HG02870 (cell line): ENCODE measurements around the gene FBXO31.

Experiments
- ATAC-seq: cut with Tn5 transposase; IDR thresholded peaks from one replicate; pipeline ENCODE4 v1.9.1; 2021; ENCODE audit warnings: mild to moderate bottlenecking, moderate library complexity; ENCODE audit not compliant: unreplicated experiment

The FBXO31 gene

GRCh38 chr16:87330646-87331045 is 52.9 kb downstream of the FBXO31 start:
- ATAC-seq, result no peak

GRCh38 chr16:87330257-87330624 is 53.3 kb downstream of the FBXO31 start:
- no peak for ATAC-seq

- ATAC-seq, result no peak
These were observed 53.9 kb downstream of the FBXO31 start for GRCh38 chr16:87329436-87330256.

- no peak for ATAC-seq
These were observed 54.7 kb downstream of the FBXO31 start for GRCh38 chr16:87328846-87329245.

- ATAC-seq, result no peak
These were observed 55.6 kb downstream of the FBXO31 start for GRCh38 chr16:87327798-87328495.

GRCh38 chr16:87326151-87326571 is 57.4 kb downstream of the FBXO31 start:
- ATAC-seq, result no peak

GRCh38 chr16:87325423-87325858 is 58.1 kb downstream of the FBXO31 start:
- no peak for ATAC-seq

- ATAC-seq, result no peak
These were observed 58.9 kb downstream of the FBXO31 start for GRCh38 chr16:87324411-87325275.

- no peak for ATAC-seq
These were observed 59.7 kb downstream of the FBXO31 start for GRCh38 chr16:87323727-87324410.

- no peak for ATAC-seq
These were observed 60.5 kb downstream of the FBXO31 start for GRCh38 chr16:87322833-87323726.

GRCh38 chr16:87322360-87322759 is 61.2 kb downstream of the FBXO31 start:
- no peak for ATAC-seq

- ATAC-seq, result no peak
These were observed 62.1 kb downstream of the FBXO31 start for GRCh38 chr16:87321336-87322107.

- no peak for ATAC-seq
These were observed 62.9 kb downstream of the FBXO31 start for GRCh38 chr16:87320510-87321227.

GRCh38 chr16:87319997-87320491 is 63.5 kb downstream of the FBXO31 start:
- ATAC-seq, result no peak

GRCh38 chr16:87319011-87319410 is 64.6 kb downstream of the FBXO31 start:
- no peak for ATAC-seq

- ATAC-seq, result no peak
These were observed 65.6 kb downstream of the FBXO31 start for GRCh38 chr16:87317750-87318644.
